Sciatic nerve (tissue), 2 donors: ENCODE measurements around the gene NKD1. TPM values are rescaled to one million over a fixed set of nuclear protein-coding genes. Genes with fewer than 3 reads are reported as not detected.

Experiments used
- ATAC-seq: fragments of 200-7000 bp; cut with Tn5 transposase; one replicate; pipeline ENCODE4 v1.9.1; 2020; ENCODE audit warnings: mild to moderate bottlenecking, moderate library complexity
- DNase-seq: peaks from one replicate; pipeline ENCODE4 v3.0.0-alpha.2; 2020; ENCODE audit warnings: low spot score
- intact Hi-C: fragments of 100-400 bp; cut with DNase I; formaldehyde crosslinking; loops from one replicate; pipeline ENCODE4 v1.14.2; 2022
- total RNA-seq: library from RNA; stranded (reverse); fragmentation: NEBNext Ultra II Directional; extraction: Animal tissue kit (Norgen Biotek cat#: 25700); gene quantifications from one replicate; pipeline ENCODE4 v1.2.1, GENCODE V29; 2021
- donor health status: DM: no; HTN: no; CAD: no.
- donor health status: DM: no; HTN: no; CAD: no.

The NKD1 gene
- total RNA-seq, 1 donor from 2014 or later: 37.0 TPM

DNA sequence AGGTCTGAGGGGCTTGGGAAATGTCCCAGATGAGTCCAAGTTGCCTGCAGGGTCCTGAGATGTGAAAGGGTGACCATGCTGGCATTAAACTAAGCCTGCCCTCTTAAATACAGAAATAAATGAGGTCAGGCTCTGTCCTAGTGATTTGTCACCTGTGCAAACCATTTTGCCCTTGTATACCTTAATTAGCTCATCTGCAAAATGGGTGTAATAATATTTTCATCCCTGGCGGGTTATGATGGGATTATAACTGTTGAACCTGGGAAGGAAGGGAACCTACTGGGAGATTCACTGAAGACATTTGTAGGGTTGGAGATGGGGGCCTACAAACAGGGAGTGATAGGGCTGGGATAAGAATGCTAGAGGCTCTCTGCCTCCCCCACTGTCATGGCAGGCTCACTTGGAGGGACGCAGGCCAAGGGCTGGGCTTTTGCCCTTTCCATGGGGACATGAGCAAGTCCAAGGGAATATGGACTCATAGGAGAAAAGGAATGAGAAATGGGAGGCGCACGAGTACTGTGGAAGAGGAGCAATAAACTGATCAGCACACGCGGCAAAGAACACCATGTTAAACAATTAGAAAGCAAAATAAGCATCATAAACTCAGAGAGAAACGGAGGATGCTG is 4.4 kb downstream of the NKD1 start:
- intact Hi-C loops: no loop called here
- no peak for DNase-seq

DNA sequence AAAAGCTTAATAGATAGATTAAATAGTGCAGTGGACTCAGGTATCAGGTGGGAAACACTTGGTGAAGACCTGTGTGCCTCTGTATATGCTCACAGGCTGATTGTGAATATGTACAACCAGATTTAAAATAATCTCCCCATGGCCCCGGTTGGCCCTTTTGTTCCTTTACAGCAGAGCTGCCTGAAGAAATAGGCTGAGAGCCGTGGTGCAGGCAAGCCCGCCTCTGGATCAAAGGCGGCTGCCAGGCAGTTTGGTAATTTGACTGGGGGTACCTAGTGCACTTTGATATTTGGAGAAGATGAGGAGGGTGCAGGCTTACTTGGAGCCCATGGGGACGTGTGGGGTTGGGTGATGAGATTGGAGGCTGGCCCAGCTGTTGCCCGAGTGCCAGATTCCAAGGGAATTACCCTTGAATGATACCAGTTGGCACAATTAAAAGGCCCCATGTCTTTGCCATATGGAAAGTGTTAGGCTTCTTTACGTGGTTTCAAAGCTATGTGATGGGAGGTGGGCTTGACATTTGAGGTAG is 5.0 kb downstream of the NKD1 start:
- DNase-seq (no peak), ATAC-seq (no peak)
- intact Hi-C loops: no loop called here

More for the DNA sequence above, 4.4 kb downstream of the NKD1 start:
- ATAC-seq: no peak

DNA sequence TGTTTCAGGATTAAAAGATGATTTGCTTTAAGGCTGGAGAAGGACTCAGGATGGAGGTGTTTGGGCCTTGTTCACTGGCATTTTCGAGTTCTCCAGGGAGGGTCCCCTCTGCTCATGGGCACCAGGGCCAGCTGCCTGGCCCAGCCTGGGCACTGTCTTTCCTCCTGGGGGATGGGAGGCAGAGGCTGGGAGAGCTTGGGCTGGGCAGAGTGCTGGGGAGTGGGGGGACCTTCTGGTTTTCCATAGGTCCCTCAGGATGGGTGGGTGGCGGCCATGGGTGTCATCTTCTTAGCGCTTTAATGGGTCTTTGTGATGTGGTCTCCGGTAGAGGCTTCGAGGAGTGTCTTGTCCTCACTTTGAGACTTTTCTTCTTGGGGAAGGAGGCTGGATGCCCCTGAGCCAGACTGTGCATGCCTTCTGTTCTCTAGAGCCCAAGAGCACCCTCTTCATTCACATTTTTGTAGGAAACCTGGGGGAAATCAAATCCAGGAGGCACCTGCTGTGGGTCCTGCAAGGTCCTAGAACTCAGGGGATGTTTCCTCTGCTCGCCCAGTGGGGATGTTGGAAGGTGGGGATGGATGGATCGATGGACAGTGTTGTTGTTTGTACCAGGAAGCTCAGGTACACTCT is 5.7 kb downstream of the NKD1 start:
- ATAC-seq (no peak), DNase-seq (no peak)
- intact Hi-C loops: no loop called here

DNA sequence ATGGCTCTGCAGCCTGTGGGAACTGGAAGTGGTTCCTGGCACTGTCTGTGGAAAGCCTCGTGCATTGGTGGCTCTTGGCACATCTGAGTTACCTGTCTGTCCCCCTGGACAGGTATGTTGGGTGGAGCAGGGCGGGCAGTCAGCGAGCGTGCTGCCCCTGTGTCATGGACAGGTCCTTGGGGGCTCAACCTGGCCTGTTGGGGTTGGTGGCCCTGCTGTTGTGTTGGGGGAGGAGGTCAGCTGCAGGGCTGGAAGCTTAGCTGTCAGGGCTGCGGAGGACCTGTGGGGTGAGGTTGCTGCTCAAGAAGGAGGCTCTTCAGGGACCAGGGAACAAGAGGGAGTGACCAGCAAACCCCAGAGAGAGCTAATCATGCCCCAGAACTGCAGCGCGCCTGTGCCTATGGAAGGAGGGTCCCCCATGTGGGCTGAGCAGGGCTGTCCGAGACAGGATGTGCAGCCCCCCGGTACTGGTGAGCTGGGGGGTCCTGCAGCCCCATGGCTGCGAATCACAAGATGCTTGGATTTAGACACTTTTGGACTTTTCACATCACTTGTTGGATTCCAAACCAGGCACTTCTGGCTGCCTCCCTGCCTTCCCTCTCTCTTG is 7.2 kb downstream of the NKD1 start:
- DNase-seq: no peak
- peak; percentile 7 for ATAC-seq
- intact Hi-C loops: no loop called here

DNA sequence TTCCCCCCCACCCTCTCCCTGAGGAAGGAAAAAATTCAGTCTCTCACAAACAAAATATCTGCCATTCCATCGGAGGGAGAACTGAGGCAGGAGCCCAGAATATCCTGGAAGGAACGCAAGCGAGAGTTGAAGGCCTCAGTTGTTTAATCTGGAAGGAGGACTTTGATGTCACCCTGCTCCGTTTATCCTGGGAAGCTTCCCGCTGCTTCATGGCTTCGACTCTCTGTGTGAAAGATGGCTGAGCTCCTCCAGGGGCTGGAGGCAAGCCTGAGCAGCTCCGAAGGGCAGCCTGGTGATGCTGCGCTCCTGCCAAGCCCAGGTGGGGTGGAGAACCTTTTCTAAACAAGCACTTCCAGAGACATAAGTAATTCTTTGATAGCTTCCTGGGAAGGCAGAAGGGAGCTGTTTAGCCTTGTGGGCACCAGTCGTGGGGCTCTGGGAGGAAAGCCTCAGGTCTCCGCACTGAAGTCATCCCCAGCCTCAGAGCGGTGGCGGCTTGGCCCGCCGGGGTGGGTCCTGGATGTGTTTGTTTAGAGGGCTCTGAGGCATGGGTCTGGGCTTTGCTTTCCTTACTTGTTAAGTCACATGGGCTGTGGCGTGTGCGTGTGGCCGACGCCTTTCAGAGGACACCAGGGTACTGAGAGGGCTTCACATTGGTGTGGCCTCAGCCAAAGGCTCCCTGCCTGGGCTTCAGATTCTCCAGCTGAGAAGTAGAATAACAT is 7.9 kb downstream of the NKD1 start:
- intact Hi-C loops: no loop called here
- DNase-seq: no peak
- peak; percentile 65 for ATAC-seq

GRCh38 chr16:50557046-50557445 is 8.8 kb downstream of the NKD1 start:
- DNase-seq (no peak), ATAC-seq (peak; percentile 27)
- intact Hi-C loops: no loop called here

DNA sequence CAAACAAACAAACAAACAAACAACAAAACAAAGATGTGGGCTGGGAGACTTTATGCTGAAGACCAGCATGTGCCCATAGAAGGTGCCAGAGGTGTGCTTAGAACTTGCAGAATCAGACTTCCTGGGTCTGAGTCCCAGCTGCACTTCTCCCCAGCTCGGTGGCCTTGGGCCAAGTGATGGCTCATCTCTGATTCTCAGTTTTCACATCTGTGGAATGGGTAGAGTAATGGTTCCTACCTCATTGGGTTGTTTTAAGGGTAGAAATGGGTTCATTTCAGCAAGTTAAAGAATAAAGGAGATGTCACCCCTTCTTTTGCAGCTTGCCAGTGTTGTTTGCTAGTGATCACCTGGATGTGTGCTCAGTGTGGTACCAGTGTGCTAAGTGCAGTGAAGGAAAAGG is 10.7 kb downstream of the NKD1 start:
- intact Hi-C loops: no loop called here
- ATAC-seq: no peak

DNA sequence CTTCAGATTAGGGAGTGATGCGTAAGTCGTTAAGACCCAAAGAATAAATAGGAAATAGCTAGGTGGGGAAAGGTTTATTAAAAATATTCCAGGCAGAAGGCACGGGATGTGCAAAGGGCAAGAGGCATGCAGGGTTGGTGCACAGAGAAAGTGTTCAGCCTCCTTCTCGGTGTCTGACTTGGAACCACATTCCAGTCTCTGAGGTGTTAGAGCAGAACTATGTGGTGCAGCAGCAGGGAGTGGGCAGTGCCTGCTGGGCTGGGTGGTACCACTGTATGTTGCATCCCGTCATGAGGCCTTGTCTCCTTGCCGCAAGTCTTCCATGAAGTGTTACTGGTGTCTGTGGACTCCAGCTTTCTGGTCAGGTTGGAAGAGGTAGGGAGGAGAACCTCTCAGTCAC is 11.1 kb downstream of the NKD1 start:
- no peak for ATAC-seq
- DNase-seq: no peak
- intact Hi-C loops: no loop called here

More for the DNA sequence above, 10.7 kb downstream of the NKD1 start:
- DNase-seq: no peak

GRCh38 chr16:50559804-50560514 is 11.8 kb downstream of the NKD1 start:
- ATAC-seq: peak; percentile 53

GRCh38 chr16:50560903-50561863 is 13.0 kb downstream of the NKD1 start:
- ATAC-seq: no peak
- intact Hi-C loops: no loop called here
- DNase-seq: no peak

More at GRCh38 chr16:50559804-50560514, 11.8 kb downstream of the NKD1 start:
- DNase-seq: no peak
- intact Hi-C loops: no loop called here

DNA sequence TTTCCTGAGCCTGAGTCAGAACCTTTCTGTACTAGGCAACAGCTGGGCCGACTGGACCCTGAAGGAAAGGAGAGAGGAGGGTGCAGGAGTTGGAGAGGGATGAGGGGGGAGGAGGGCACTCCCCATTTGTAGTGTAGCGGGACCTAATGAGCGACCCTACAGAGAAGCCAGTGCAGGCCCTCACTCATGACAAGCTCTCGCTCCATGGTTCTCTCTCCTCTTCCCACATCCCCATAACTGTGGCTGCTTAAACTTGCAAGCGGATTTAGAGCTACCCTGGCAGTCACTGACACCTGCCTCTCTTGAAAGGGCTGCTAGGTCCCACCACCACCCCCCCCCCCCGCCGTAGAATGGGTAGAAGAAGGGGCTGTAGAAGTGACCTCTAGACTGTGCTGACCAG is 14.5 kb downstream of the NKD1 start:
- ATAC-seq (no peak), DNase-seq (no peak)
- intact Hi-C loops: no loop called here

DNA sequence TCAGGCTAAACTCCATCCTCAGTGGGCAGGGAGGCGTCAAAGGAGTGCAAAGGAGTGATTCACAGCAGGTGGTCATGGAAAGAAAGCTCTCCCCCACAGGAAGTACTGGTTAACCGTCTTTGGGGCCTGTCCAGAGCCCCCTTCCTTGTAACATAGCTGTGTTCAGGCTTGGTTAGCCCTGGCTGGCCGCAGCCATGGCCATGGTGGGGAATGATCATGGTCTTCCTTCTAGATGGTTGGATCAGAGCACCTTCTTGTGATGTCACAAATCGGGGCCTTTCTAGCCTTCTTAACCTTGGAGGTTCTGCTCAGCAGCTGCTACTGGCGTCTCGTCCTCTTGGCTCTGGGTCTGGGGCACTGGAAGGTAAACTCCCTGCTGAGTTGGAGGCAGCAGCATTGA is 15.8 kb downstream of the NKD1 start:
- ATAC-seq (no peak), DNase-seq (no peak)
- intact Hi-C loops: no loop called here

- intact Hi-C loops: no loop called here
- DNase-seq (no peak), ATAC-seq (no peak)
Observed at GRCh38 chr16:50565428-50565827, 17.2 kb downstream of the NKD1 start.

DNA sequence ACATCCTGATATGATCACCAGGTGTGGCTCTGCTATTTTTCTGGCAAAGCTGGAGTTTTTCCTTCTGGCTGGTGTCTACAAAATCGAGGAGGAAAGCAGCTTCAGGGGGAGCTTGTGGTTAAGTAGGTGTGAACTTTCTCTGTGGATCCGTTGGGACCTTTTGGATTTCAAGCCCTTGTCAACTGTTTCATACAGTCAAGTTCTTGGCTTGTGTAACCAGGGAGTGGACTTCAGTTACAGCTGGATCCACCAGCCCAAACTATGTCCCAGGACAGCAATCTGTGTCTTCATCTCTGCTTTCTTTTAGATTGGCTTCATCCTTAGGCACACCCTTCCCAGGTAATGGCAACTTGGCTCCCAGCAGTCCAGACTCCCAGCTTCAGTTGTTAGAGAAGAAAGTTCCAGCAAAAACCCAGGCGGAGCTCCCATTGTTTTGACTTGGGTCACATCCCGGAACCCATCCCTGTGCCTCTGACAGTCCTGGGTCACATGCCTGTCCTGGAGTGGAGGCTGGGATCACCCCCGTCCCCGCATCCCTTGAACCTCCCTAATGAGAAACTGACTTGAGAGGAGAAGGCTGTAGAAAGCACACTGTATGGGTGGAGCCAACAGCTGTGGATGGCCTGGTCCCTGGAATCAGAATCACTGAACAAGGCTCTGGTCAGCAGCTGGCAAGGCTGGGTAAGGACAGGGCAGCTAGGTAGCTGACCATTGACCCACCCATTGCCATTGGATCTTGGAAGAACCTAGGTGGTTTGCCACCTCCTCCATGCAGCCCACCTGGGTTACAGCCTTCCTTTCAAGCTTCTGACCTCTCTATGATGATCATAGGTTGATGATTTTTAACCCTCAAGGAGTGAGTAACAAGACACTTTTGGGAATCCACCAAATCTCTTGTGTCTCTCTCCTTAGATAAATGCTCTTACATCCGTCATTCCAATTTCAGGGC is 18.1 kb downstream of the NKD1 start:
- DNase-seq (no peak), ATAC-seq (peak; percentile 60)
- intact Hi-C loops: no loop called here

DNA sequence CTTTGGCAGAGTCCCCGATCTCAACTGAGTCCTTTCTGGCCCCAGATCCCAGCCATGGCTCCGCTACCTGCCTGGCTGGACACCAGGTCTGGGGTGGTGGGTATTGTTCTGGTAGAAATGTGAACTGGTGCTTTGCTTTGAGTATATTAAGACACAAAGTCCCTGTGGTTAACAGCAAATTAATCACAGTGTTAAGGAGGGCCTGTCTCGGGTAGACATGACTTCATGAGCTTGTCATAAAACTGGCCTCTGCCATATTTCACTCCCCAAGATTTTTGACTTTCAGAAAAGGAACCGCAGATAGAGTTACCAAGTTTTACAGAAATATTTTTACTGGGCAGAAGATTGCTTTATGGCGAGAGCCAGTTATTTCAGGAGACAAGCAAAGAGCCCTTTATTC is 19.5 kb downstream of the NKD1 start:
- ATAC-seq (peak; percentile 42), DNase-seq (no peak)
- intact Hi-C loops: no loop called here

GRCh38 chr16:50568187-50568815 is 20.1 kb downstream of the NKD1 start:
- ATAC-seq (peak; percentile 32), DNase-seq (no peak)
- intact Hi-C loops: no loop called here

- intact Hi-C loops: no loop called here
- DNase-seq: no peak
- no peak for ATAC-seq
Observed at GRCh38 chr16:50570354-50570753, 22.2 kb downstream of the NKD1 start.
